Lower lobe of right lung (tissue), 2 donors: ENCODE results near the gene GPC3. TPM values are rescaled to one million over a fixed set of nuclear protein-coding genes. Genes with fewer than 3 reads are reported as not detected.

Source experiments
- ATAC-seq, 2 donors: fragments of 200-7000 bp; cut with Tn5 transposase; one replicate each; pipeline ENCODE4 v1.9.1; 2020 to 2022; ENCODE audit warnings: mild to moderate bottlenecking in 2 of 2, moderate library complexity in 2 of 2
- DNase-seq: peaks from one replicate; pipeline ENCODE4 v3.0.0-alpha.2; 2020
- H3K27ac ChIP-seq: fragments of 200-600 bp; one replicate; pipeline ENCODE4 v1.8.0; 2022
- H3K27me3 ChIP-seq: fragments of 200-600 bp; one replicate; pipeline ENCODE4 v1.8.0; 2022; ENCODE audit warnings: low read depth
- H3K36me3 ChIP-seq: fragments of 200-600 bp; one replicate; pipeline ENCODE4 v1.8.0; 2022; ENCODE audit warnings: mild to moderate bottlenecking
- H3K4me1 ChIP-seq: fragments of 200-600 bp; one replicate; pipeline ENCODE4 v1.8.0; 2022
- H3K4me3 ChIP-seq: fragments of 200-600 bp; one replicate; pipeline ENCODE4 v1.8.0; 2022; ENCODE audit warnings: mild to moderate bottlenecking
- H3K9me3 ChIP-seq: fragments of 200-600 bp; one replicate; pipeline ENCODE4 v1.8.0; 2022
- intact Hi-C: fragments of 100-400 bp; cut with DNase I; formaldehyde crosslinking; loops from one replicate; pipeline ENCODE4 v1.11.0; 2022
- total RNA-seq: library from RNA; stranded (reverse); fragmentation: NEBNext Ultra II Directional; extraction: Animal tissue kit (Norgen Biotek cat#: 25700); gene quantifications from one replicate; pipeline ENCODE4 v1.2.1, GENCODE V29; 2021
- TF ChIP-seq, protein P1 (sequence below): fragments of 200-600 bp; IDR thresholded peaks from one replicate; pipeline ENCODE4 v1.8.0; 2022; ENCODE audit warnings: antibody characterized with exemption, mild to moderate bottlenecking
- donor health status: DM: no; HTN: yes; CAD: no; lungs with severe emphysema.

GPC3 gene
- total RNA-seq, 1 donor from 2014 or later, result 50.2 TPM

- TF ChIP-seq, protein P1, sequence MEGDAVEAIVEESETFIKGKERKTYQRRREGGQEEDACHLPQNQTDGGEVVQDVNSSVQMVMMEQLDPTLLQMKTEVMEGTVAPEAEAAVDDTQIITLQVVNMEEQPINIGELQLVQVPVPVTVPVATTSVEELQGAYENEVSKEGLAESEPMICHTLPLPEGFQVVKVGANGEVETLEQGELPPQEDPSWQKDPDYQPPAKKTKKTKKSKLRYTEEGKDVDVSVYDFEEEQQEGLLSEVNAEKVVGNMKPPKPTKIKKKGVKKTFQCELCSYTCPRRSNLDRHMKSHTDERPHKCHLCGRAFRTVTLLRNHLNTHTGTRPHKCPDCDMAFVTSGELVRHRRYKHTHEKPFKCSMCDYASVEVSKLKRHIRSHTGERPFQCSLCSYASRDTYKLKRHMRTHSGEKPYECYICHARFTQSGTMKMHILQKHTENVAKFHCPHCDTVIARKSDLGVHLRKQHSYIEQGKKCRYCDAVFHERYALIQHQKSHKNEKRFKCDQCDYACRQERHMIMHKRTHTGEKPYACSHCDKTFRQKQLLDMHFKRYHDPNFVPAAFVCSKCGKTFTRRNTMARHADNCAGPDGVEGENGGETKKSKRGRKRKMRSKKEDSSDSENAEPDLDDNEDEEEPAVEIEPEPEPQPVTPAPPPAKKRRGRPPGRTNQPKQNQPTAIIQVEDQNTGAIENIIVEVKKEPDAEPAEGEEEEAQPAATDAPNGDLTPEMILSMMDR, result peak; percentile 77
- Histone ChIP-seq H3K36me3 (no peaks in the 10 kb centered on the region), H3K4me1 (no peaks in the 10 kb centered on the region), H3K27ac (no peak overlapping the region), H3K4me3 (peak overlapping the region; percentile 27), H3K27me3 (no peaks in the 10 kb centered on the region), H3K9me3 (no peaks in the 10 kb centered on the region)
- ATAC-seq, result peak; percentile 86 to 87
- intact Hi-C loops, result no loop called here
- peak; percentile 52 for DNase-seq
These were observed 193.0 kb downstream of the GPC3 start for GRCh38 chrX:133792198-133792953.

DNA sequence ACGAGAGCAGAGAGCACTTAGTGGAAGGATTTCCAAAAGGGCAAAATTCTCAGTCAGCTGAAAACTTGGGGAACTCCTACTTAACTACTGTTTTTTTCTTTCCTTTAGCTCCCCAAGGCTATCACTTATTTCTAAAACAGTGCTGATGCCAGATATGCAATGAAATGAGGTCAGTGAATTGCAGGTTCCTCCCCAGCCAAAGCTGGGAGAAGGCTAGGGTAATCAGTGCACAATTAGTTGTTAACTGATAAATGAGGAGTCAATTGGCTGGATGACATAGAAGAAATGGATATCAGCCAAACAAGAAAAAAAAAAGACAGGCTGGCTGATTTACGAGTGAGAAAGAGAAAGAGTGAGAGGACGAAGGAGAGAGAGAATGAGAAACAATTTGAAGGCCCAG is 195.6 kb downstream of the GPC3 start:
- no peaks in the 10 kb centered on the region for H3K4me1 ChIP-seq
- no peaks in the 10 kb centered on the region for H3K36me3 ChIP-seq
- DNase-seq (no peak), ATAC-seq (no peak)
- intact Hi-C loops, result no loop called here
- no peaks in the 10 kb centered on the region for H3K27me3 ChIP-seq
- no peak overlapping the region for H3K27ac ChIP-seq
- H3K9me3 ChIP-seq, result no peaks in the 10 kb centered on the region
- no peak overlapping the region for H3K4me3 ChIP-seq
- TF ChIP-seq, protein P1, result no peak

DNA sequence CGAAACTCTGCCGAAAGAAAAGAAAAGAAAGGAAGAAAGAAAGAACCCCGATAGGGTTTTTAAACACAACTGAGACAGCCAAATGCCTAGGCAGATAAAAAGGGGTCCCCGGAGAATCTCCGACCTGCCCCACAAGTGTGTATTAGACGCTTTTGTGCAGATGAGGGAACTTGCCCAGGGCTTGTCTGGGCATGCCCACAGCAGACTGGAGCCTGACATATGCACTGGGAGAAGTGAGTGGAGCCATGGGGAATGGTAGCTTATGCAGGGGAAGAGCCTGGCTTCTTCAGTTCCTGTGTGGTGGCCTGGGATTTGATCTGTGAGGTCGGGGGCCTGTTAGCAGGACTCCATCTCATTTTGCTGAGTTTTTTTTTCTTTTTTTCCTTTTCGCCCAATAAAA is 199.0 kb downstream of the GPC3 start:
- H3K36me3 ChIP-seq, result no peaks in the 10 kb centered on the region
- DNase-seq (no peak), ATAC-seq (no peak)
- no peak overlapping the region for H3K4me3 ChIP-seq
- intact Hi-C loops, result no loop called here
- H3K27me3 ChIP-seq, result no peaks in the 10 kb centered on the region
- H3K4me1 ChIP-seq, result no peaks in the 10 kb centered on the region
- H3K9me3 ChIP-seq, result no peaks in the 10 kb centered on the region
- TF ChIP-seq, protein P1, result no peak
- H3K27ac ChIP-seq, result no peak overlapping the region

DNA sequence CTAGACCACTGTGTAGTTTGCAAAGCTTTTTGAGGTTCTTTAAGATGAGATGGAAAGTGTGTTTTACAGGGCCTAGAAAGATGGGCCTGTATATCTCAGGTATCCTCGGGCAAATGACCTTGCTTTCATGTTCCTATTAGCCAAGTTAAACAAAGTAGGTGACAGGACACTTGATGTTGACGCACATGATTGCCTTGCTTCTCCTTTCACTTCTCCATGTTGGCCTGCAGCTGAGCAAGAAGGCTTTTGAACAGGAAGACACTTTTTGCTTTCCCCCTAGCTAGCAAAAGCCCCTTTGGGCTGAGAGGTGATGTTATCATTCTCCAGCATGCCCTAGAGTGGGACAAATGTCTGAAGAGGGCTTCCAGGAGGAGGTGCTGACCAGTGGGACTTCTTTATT is 202.1 kb downstream of the GPC3 start:
- no peak for DNase-seq
- TF ChIP-seq, protein P1, result no peak

DNA sequence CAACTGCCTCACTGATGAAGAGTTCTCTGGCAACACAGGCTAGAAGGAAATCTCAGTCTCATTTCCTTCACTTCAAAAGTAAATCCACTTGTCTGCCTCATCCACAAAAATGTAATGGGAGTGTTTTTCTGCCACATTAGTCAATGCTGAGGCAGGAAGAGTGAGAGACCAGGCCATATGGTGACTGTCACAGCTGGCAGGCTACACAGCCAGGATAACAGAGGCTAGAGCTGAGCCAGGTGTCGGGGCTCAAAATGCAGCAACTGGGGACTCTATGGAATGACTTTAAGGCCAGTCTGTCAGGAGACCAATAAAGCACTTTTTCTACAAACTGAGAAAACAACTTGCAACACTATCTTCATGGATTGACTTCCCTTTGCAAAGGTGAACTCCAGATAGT is 204.2 kb downstream of the GPC3 start:
- no peak overlapping the region for H3K4me3 ChIP-seq
- intact Hi-C loops, result no loop called here
- H3K27ac ChIP-seq, result no peak overlapping the region
- no peaks in the 10 kb centered on the region for H3K36me3 ChIP-seq
- H3K27me3 ChIP-seq, result no peaks in the 10 kb centered on the region
- H3K4me1 ChIP-seq, result no peaks in the 10 kb centered on the region
- no peak for ATAC-seq
- H3K9me3 ChIP-seq, result no peaks in the 10 kb centered on the region
- TF ChIP-seq, protein P1, result no peak
- DNase-seq, result no peak

More for the DNA sequence above, 202.1 kb downstream of the GPC3 start:
- Histone ChIP-seq H3K4me3 (no peak overlapping the region), H3K27ac (no peak overlapping the region), H3K9me3 (no peaks in the 10 kb centered on the region), H3K27me3 (no peaks in the 10 kb centered on the region), H3K36me3 (no peaks in the 10 kb centered on the region), H3K4me1 (no peaks in the 10 kb centered on the region)
- ATAC-seq, result no peak
- intact Hi-C loops, result no loop called here
